Colonic mucosa (tissue), 4 donors: ENCODE results near the gene BRPF1. TPM values are rescaled to one million over a fixed set of nuclear protein-coding genes. Genes with fewer than 3 reads are reported as not detected.

Experiments used
- DNase-seq: peaks from one replicate; pipeline ENCODE4 v3.0.0-alpha.2; 2020
- H3K27ac ChIP-seq: fragments of 200-600 bp; one replicate; pipeline ENCODE4 v1.8.0; 2021
- H3K27me3 ChIP-seq: fragments of 200-600 bp; one replicate; pipeline ENCODE4 v1.8.0; 2021
- H3K36me3 ChIP-seq: fragments of 200-600 bp; one replicate; pipeline ENCODE4 v1.8.0; 2021
- H3K4me1 ChIP-seq: fragments of 200-600 bp; one replicate; pipeline ENCODE4 v1.8.0; 2021; ENCODE audit warnings: mild to moderate bottlenecking
- H3K4me3 ChIP-seq: fragments of 200-600 bp; one replicate; pipeline ENCODE4 v1.8.0; 2021
- H3K9ac ChIP-seq, 2 donors: one replicate each; pipeline ENCODE4 v1.7.0; 2013; ENCODE audit warnings: control low read depth in 2 of 2, low read depth in 2 of 2, low read length in 2 of 2
- H3K9me3 ChIP-seq: fragments of 200-600 bp; one replicate; pipeline ENCODE4 v1.8.0; 2021
- CTCF ChIP-seq: fragments of 200-600 bp; IDR thresholded peaks from one replicate; pipeline ENCODE4 v1.8.0; 2022; ENCODE audit warnings: antibody characterized with exemption, mild to moderate bottlenecking
- intact Hi-C: fragments of 100-400 bp; cut with DNase I; formaldehyde crosslinking; loops from one replicate; pipeline ENCODE4 v1.14.1; 2022
- total RNA-seq, 2 donors: library from RNA; stranded (reverse); fragmentation: NEBNext Ultra II Directional in 1 of 2; extraction: Animal tissue kit (Norgen Biotek cat#: 25700) in 1 of 2; gene quantifications; one replicate each; pipeline ENCODE4 v1.2.1, GENCODE V29; 2021
- donor health status: healthy.
- donor health status: DM: no; HTN: no; CAD: no.
- donor health status: DM: no; HTN: no; CAD: no.

BRPF1 gene
- total RNA-seq, 2 donors from 2014 or later: 13.6 to 18.7 TPM

- peak; percentile 38 for DNase-seq
- Histone ChIP-seq H3K36me3 (no peaks in the 10 kb centered on the region), H3K9ac (no peak overlapping the region), H3K27me3 (no peaks in the 10 kb centered on the region), H3K9me3 (no peaks in the 10 kb centered on the region), H3K4me3 (no peak overlapping the region), H3K4me1 (no peaks in the 10 kb centered on the region), H3K27ac (no peak overlapping the region)
- TF ChIP-seq CTCF: no peak
- intact Hi-C loops: no loop called here
Observed at GRCh38 chr3:9715136-9715535, 16.4 kb upstream of the BRPF1 start.

- Histone ChIP-seq H3K27ac (no peak overlapping the region), H3K36me3 (no peaks in the 10 kb centered on the region), H3K4me3 (no peak overlapping the region), H3K9ac (no peak overlapping the region), H3K27me3 (no peaks in the 10 kb centered on the region), H3K4me1 (no peaks in the 10 kb centered on the region), H3K9me3 (no peaks in the 10 kb centered on the region)
- intact Hi-C loops: no loop called here
- peak; percentile 63 for DNase-seq
- peak; percentile 53 for TF ChIP-seq CTCF
Observed at GRCh38 chr3:9715764-9716437, 15.6 kb upstream of the BRPF1 start.

GRCh38 chr3:9716801-9717555 is 14.6 kb upstream of the BRPF1 start:
- Histone ChIP-seq H3K36me3 (no peaks in the 10 kb centered on the region), H3K9ac (no peak overlapping the region), H3K4me1 (no peaks in the 10 kb centered on the region), H3K4me3 (no peak overlapping the region), H3K27me3 (no peaks in the 10 kb centered on the region), H3K9me3 (no peaks in the 10 kb centered on the region), H3K27ac (no peak overlapping the region)
- no peak for TF ChIP-seq CTCF
- intact Hi-C loops: no loop called here
- no peak for DNase-seq

GRCh38 chr3:9717563-9717962 is 14.0 kb upstream of the BRPF1 start:
- intact Hi-C loops: no loop called here
- Histone ChIP-seq H3K36me3 (no peaks in the 10 kb centered on the region), H3K4me1 (no peaks in the 10 kb centered on the region), H3K9me3 (no peaks in the 10 kb centered on the region), H3K27ac (no peak overlapping the region), H3K4me3 (no peak overlapping the region), H3K27me3 (no peaks in the 10 kb centered on the region), H3K9ac (no peak overlapping the region)
- no peak for DNase-seq
- TF ChIP-seq CTCF: no peak

- Histone ChIP-seq H3K9ac (no peak overlapping the region), H3K9me3 (no peaks in the 10 kb centered on the region), H3K4me1 (no peaks in the 10 kb centered on the region)
Observed at GRCh38 chr3:9718118-9718517, 13.4 kb upstream of the BRPF1 start.

More at GRCh38 chr3:9718118-9718517, 13.4 kb upstream of the BRPF1 start:
- no peaks in the 10 kb centered on the region for H3K36me3 ChIP-seq
- H3K27ac ChIP-seq: no peak overlapping the region
- H3K4me3 ChIP-seq: no peak overlapping the region
- no peaks in the 10 kb centered on the region for H3K27me3 ChIP-seq
- TF ChIP-seq CTCF: no peak
- no peak for DNase-seq
- intact Hi-C loops: no loop called here
